Measurements from ENCODE around the gene SLC16A7.
"Not testable (repeated sequence)": the region's sequence is repeated elsewhere in the genome, so short reads cannot be mapped to it uniquely, and the experiment has no call there.

SLC16A7 gene, protein sequence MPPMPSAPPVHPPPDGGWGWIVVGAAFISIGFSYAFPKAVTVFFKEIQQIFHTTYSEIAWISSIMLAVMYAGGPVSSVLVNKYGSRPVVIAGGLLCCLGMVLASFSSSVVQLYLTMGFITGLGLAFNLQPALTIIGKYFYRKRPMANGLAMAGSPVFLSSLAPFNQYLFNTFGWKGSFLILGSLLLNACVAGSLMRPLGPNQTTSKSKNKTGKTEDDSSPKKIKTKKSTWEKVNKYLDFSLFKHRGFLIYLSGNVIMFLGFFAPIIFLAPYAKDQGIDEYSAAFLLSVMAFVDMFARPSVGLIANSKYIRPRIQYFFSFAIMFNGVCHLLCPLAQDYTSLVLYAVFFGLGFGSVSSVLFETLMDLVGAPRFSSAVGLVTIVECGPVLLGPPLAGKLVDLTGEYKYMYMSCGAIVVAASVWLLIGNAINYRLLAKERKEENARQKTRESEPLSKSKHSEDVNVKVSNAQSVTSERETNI

DNA sequence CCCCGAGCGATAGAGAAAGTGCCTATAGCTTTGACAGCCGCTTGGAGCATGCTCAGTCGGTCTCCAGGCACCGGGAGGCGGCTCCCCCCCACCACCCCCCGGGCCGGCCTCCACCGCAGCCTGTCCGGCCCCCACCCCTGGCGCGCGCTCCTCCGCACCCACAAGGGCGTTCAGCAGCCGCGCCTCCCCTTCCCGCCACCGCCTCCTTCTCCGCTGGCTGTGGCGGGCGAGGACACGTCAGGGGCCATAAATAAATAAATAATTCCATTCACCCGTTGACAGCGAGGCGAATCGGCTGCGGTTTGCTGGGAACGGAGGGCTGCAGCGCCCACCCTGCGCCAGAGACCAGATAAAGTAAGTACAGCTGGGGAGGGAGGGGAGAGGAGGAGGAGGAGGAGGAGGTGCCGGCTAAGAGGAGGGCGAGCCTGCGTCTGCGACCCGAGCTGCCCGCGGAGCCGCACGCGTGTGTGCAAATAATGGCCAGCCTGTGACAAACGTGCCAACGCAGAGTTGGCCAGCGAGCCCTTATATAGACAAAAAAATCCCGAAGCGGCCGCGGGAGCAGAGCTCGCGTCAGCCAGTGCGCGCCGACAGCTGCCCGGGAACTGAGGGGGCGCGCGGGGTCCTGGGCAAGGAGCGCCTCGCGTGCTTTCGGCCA, at the start of gene SLC16A7:
TSS of gene SLC16A7 (plus strand) at position 147 of the 658 bp plus-strand sequence. CDS start 108,773 bp downstream, outside the sequence.
- DNase-seq = peak; percentile 94

DNA sequence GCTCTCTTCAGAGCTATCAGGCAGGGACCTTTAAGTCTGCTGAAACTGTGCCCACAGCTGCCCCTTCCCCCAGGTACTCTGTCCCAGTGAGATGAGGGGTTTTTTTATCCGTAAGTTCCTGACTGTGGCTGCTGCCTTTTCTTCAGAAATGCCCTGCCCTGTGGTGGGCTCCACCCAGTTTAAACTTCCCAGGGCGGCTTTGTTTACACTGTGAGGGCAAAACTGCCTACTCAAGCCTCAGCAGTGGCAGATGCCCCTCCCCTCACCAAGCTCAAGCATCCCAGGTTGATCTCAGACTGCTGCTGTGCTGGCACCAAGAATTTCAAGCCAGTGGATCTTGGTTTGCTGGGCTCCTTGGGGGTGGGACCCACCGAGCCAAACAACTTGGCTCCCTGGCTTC, 46.9 kb upstream of the SLC16A7 start:
- no peak for DNase-seq

DNA sequence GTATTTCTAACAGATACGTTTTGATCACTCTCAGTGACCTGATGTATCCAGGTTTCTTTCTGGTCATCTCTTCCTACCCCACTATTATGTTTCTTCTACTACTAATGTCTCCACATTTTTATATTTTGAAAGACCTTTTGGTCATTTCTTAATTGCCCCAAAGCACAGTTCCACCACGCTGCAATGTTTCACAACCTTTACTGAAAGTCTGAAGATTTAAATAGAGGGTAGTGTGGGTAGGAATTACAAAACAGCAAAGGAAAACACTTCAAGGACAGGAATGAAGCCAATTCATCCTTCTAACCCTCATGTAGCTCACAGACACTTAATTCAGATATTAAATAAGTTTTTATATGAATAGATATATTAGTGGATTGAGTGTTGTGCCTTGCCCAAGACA, 36.1 kb upstream of the SLC16A7 start:
- no peak for DNase-seq

DNA sequence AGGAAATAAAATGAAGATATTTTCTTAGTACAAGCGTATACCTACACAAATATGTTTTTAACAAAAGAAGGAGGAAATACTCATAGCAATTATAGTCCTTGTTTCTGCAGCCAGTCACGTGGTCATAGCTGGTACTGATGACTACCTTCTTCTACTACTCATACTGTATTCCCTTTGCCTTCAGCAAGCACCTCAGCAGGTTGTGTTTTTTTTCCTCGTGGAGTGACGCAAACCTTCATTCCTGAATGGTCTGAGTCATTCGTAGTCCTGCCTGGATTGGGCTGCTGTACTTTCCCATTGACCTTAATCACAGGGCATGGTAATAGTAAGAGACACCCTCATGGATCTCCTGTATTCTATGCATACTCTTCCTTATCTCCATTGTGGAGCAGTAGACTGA, 25.7 kb upstream of the SLC16A7 start:
- no peak for DNase-seq

DNA sequence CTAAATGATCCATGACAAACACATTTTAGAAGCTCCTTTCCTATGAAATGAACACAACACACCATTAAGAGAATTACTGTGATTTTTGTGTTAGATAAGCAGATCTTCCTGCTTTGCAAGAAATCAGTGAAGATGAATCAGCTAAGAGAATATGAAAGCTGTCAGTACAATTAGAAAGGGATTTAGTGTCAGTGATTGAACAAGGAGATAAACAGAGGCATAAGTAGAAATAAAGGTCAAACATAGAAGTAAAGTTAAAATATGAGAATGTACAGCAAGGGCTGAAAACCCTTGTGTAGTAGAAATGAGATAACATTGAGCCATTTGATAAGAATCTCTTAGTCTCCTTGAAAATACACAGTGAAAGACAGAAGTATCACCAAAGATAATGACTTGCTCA, 21.4 kb upstream of the SLC16A7 start:
- DNase-seq = no peak

DNA sequence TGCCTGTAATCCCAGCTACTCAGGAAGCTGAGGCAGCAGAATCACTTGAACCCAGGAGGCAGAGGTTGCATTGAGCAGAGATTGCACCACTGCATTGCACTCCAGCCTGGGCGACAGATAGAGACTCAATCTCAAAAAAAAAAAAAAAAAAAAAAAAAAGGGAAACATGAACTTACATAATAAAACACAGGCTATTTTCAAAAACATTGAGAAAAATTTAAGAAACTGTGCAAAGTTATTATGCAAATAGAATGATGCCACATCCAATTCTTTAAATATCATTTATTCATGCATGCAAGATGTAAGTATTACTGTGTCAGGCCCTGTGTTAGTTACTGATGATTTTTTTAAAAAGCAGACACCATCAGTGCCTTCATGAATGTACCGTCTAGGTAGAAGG, 20.0 kb upstream of the SLC16A7 start:
- no peak for DNase-seq

DNA sequence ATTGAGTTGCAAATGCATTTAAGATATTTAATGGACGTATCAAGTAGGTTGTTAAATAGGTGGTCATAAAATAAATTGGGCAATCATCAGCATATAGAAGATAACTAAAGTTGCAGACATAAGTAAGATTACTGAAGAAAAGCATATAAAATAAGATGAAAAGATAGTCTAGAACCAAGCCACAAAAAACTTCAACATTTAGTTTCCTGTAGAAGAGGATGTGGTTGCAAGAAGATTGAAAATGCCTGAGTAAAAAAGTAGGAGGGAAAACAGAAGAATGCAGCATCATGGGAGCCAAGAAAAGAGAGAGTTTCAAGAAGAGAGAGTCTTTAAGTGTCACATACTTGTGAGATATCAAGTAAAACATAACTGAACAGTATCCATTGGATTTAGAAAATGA, 17.6 kb upstream of the SLC16A7 start:
- no peak for DNase-seq

DNA sequence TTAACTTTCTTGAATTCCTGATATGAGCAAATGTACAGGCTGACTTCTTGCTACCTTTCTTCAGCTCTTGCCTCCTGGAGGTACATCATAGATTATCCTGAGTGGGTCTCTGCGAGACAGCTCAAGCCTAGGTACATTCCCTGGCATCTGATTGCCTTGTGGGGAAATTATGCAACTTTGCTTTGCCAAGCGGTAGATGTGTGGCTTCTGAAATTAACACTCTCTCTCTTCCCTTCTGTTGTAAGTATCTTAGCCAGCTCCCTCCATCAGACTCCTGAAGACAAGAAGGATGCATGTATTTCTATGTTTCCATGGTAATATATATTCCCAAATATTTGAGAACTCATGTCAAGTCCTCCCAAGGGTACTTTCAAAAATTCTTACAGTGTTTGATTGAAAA, 16.2 kb upstream of the SLC16A7 start:
- no peak for DNase-seq

DNA sequence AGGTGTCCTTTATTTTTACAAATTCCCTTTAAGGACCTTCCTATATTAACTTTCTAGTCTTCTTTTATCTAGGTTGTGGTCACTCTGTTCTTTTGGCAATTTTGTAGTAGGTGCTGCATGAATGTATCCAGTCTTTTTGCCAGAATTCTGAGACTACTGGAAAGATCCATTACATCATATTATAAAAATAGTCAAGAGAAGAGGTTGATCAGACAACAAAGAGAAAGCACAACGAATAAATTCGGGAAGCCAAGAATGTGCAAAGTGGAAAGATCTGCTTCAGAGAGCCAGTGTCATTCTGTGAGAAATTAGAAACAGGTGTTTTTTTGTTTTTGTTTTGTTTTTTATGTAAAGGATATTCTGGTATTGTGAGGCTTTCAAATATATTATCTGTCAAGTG, 15.8 kb upstream of the SLC16A7 start:
- no peak for DNase-seq

DNA sequence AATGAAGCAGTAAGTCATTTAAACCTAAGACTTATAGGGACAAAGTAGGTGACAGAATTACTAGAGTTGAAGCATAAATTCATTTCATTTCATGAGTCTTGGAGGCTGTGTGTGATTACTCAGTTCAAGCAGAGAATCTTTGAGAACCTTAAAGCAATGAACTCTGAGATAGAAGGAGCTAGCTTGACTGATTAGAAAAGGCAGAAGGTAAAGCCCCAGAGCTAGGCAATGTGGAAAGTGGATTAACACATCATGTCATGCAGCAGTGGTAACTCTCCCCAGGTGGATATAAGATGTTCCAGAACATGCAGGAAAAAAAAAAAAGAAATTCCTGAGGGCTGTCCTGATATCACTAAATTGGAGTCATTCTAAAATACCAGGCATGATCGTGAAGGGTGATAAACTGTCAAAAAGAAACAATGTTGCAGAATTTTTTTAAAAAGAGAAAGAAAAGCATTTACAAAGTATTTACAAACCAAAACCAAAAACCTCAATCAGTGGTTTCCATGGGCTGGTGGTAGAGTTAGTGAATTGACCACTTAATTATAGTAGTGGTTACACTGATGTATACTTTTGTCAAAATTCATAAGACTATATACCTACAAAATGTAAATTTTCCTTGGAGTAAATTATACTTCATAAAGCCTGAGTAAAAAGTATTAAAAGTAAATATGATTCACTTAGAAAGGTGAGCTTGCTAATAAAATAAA, 12.7 kb upstream of the SLC16A7 start:
- no peak for DNase-seq

DNA sequence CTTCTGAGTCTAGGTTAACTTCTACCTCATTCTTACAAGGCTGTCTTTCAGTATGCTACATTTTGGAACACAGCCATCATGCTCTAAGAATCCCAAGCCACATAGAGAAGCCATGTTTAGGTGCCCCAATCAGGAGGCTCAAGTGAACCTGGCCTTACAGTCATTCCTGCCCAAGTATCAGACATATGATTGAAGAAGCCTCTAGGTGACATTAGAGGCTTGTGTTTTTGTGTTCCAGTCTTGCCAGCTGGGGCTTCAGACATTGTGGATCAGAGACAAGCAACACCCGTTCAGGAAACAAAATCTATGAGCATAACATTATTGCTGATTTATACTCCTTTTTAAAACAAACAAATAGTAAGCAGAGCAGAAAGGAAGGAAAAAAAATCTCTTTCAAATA, 8.1 kb upstream of the SLC16A7 start:
- DNase-seq = no peak

DNA sequence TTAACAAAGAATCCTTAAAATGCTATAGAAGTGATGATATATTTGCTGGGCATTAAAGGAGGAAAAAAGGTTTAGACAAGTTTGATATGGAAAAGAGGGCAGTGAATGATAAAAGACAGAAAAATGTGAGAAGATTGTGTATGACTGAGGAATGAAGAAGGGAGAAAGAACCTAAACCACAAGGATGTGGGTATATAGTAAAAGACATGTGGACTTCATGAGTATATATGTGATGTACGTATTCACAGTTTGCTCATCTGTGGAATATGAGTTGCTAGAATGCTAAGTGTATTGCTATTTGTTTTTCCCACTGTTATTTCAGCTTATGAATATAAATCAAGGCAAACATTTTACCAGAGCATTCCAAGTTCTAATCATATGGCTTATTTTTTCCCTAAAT, 2.1 kb upstream of the SLC16A7 start:
- no peak for DNase-seq

DNA sequence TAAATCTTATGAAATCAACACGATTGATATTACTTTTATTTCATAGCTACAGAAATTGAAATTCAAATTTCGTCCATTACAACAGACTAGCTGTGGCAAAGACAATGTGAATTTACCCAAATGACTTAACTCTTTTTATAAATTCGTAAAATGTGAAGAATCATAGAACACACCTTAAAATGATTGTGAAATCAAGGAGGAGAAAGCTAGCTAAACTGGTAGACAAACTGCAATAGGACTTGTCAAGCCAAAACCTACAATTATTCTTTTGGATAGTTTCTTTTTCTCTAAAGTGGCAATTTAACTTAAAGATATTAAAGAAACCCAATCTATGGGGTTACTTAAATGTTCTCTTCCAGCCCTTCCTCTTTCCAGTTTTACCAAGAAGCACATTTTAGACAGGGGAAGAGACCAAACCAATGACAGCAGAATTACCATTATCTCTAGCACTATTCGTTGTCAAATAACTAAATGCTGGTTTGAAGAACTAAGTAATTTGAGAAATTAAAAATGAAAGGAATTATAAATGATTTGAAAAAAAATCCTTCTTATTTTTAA, 807 bp upstream of the SLC16A7 start:
- DNase-seq = no peak

DNA sequence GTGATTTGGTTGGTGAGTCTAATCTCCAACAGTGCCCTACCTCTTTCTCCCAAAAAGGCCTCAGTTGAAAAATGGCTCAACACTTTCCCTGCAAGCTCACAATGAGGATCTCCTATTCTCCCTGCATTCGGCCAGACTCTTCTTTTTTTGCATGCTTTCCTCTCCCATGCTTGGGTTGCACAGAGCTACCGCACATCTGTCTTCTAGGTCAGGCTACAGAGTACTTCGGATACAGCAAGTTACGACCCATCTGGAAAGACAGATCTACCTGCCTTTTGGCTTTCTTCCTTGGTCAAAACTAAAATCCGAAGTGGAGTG, 305 bp upstream of the SLC16A7 start:
- DNase-seq = no peak

DNA sequence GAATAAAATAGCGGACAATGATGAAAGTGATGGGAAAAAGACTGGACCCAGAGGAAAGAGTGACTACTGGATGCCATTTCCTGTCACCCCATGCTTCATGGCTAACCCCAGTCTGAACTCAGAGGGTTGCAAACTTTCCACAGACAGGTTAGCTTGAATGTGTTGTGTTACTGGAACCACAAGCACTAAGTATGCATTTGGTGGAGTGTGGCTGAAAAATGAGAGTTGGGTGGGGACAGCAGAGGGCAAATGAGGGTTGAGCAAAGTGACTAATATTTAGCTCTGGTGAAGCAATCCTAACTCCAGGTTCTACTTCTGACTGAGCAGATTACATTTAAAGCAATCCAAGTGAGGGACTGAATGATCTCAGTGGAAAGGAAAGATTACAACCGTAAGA, 1.6 kb downstream of the SLC16A7 start:
- peak; percentile 79 for DNase-seq

DNA sequence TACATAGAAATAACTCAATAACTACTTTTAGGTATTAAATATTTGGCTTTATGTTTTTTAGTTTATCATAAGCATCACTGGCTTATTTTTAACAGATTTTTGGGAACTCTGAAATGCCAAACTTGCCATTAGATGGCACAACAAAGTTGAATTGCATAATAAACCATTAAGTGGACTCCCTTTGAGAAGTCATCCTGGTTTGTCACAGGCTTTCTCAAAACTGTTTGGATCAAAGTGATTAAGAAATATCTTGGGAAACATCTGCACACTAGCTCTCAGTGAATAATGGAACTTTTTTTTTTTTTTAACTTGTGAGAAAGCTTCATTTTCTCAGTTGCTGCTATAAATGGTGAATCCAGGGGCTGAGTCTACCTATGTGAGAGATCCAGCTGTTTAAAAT, 4.3 kb downstream of the SLC16A7 start:
- DNase-seq = no peak

DNA sequence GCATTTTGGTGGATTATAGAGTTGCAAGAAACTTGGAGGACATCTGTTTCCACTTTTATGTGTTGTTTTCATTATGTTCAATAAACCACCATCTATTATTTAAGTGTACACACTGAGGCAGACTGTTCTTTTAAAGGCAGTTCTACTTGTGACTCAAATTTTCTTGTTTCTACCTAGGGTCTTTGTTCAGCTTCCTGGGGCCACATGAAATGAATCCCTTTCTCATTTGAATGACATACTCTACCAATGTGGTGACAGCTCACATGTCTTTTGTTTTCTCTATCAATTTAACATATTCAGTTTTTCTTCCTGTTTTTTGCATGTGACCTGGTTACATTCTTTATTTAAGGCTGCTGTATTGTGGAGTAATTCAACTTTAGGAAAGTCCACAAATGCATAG, 7.9 kb downstream of the SLC16A7 start:
- no peak for DNase-seq

DNA sequence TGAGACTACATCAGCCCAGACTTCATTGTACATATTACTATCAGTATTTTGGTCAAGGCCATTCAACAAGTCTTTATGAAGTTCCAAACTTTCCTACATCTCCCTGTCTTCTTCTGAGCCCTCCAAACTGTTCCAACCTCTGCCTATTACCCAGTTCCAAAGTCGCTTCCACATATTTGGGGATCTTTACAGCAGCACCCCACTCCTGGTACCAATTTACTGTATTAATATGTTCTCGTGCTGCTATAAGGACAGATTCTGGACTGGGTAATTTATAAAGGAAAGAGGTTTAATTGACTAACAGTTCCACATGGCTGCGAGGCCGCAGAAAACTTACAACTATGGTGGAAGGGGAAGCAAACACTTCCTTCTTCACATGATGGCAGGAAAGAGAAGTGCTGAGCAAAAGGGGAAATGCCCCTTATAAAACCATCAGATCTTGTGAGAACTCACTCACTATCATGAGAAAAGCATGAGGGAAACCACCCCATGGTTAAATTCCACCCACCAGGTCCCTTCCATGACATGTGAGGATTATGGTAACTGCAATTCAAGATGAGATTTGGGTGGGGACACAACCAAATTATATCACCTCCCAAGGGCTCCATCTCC, 17.1 kb downstream of the SLC16A7 start:
- not testable (repeated sequence) for DNase-seq

DNA sequence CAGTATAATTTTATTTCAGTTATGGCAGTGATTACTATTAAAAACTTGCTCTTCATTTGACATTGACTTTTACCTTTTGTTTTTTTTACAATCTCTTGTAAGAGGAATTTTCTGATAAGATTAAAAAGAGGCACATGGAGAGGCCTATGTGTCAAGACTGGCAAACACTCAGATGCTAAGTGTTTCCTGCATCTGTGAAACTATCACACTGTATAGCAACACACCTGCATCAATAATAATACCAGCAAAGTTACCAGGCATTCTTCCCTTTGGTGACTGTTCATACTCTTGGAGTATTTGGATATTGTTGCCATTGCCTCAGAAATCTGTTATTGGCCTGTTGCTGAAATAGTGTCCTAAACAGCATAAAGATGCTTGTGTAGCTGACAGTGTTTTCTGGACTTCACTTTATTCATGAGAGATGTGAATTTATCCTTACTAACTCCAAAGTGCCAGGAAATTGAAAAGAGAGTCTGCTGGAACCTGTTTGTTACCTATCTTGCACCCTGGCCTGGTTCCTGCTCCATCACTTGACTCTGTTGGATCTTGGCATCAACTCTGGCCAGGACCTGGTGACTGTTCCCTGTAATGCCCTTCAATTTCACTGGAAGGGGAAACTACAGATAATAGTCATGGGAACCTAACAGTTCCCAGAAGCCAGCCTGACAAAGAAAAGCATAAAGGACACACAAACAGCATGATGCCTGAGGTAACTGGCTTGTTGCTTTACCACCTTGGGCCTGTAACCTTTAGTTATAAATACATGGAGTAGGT, 19.8 kb downstream of the SLC16A7 start:
- no peak for DNase-seq

DNA sequence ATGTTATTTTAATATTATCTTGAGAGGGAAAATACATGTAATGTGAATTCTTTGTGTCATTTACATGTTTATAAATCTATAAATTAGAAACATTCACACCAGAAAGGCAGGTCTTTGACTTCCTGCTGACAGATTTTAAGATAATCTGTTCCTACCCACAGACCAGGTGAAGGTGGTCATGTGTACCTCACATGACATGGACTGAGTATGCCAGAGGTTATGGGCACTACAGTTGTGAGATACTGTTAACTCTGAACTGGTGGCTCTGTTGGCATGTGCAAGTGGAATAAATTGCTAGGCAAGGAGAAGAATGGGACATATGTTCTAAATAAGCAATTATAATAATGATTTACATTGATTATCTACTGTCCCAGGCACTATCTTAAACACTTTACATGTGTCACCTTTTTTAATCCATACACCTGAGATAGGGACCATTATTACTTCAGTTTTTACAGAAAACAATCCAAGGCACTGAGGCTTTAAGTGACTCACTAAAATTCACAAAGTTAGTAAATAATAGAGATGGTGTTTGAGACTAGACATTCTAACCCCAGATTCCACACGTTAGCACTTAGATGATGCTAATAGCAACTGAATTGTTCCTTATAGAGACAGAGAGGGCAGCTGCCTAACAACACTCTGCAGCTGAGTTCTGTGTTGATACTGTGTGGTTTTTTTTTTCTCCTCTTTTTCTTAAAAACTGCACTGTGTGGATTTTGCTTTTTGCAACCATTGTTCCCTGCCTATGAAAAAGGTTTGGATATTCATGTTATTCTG, 23.8 kb downstream of the SLC16A7 start:
- DNase-seq = no peak

DNA sequence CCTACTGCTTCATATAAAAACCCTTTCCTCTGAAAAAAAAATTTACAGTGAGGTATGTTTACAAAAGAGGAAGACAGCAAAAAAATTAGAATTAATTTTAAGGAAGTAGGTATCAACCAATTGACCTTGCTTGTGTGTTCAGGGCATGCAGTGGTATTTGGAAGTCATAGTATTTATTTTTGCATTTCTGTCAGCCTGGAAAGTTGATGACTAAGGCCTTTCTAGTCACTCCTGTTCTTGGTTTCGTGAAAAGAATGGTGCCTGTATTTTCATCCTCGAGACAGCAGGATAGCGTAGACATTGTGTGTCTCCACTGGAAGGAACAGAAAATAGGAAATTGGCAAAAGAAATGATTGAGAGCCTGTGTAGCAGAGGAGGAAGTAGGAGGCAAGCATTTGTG, 24.5 kb downstream of the SLC16A7 start:
- no peak for DNase-seq
